Astrocyte (in vitro differentiated cells and primary cell): ENCODE measurements around the gene UGT1A10. TPM values are rescaled to one million over a fixed set of nuclear protein-coding genes. Genes with fewer than 3 reads are reported as not detected.

Source experiments
- DNase-seq: peaks from one replicate; pipeline ENCODE4 v3.0.0-alpha.2; 2010; ENCODE audit warnings: low read depth
- FAIRE-seq: peaks from 2 replicates; lab custom pipeline; 2011; peaks lifted over from hg19 to GRCh38; lab: Jason Lieb, UNC
- H2AFZ ChIP-seq: 2 replicates; pipeline ENCODE4 v1.6.0; 2012; ENCODE audit warnings: low read depth, low read length, inconsistent platforms
- H3K27ac ChIP-seq: 2 replicates; pipeline ENCODE4 v1.5.1; 2011; ENCODE audit warnings: low read depth, low read length, inconsistent platforms
- H3K27me3 ChIP-seq: 2 replicates; pipeline ENCODE4 v1.6.0; 2011; ENCODE audit warnings: low read length, inconsistent platforms; ENCODE audit not compliant: insufficient read depth
- H3K36me3 ChIP-seq: 2 replicates; pipeline ENCODE4 v1.5.1; 2011; ENCODE audit warnings: low read length, inconsistent platforms; ENCODE audit not compliant: insufficient read depth
- H3K4me1 ChIP-seq: 2 replicates; pipeline ENCODE4 v1.5.1; 2011; ENCODE audit warnings: low read length, inconsistent platforms; ENCODE audit not compliant: insufficient read depth
- H3K4me2 ChIP-seq: 2 replicates; pipeline ENCODE4 v1.6.0; 2012; ENCODE audit warnings: low read length, inconsistent platforms
- H3K4me3 ChIP-seq: 2 replicates; pipeline ENCODE4 v1.5.1; 2011; ENCODE audit warnings: low read depth, mild to moderate bottlenecking, low read length, inconsistent platforms; ENCODE audit not compliant: insufficient read depth
- H3K79me2 ChIP-seq: 2 replicates; pipeline ENCODE4 v1.6.0; 2012; ENCODE audit warnings: mild to moderate bottlenecking, low read length, inconsistent platforms; ENCODE audit not compliant: insufficient read depth
- H3K9ac ChIP-seq: 2 replicates; pipeline ENCODE4 v1.6.0; 2012; ENCODE audit warnings: mild to moderate bottlenecking, low read length, inconsistent platforms
- H3K9me3 ChIP-seq: 2 replicates; pipeline ENCODE4 v1.5.1; 2012; ENCODE audit warnings: low read depth, mild to moderate bottlenecking, low read length, inconsistent platforms; ENCODE audit not compliant: insufficient read depth
- H4K20me1 ChIP-seq: 2 replicates; pipeline ENCODE4 v1.6.0; 2012; ENCODE audit warnings: low read length, inconsistent platforms; ENCODE audit not compliant: insufficient read depth
- H3K27ac Mint-ChIP-seq: one replicate; pipeline ENCODE4 v1.8.0; 2021; ENCODE audit warnings: mild to moderate bottlenecking, mixed read lengths; ENCODE audit not compliant: unreplicated experiment
- H3K27me3 Mint-ChIP-seq: one replicate; pipeline ENCODE4 v1.8.0; 2021; ENCODE audit warnings: low read depth, mixed read lengths; ENCODE audit not compliant: unreplicated experiment
- H3K36me3 Mint-ChIP-seq: one replicate; pipeline ENCODE4 v1.8.0; 2021; ENCODE audit warnings: low read depth, mixed read lengths; ENCODE audit not compliant: unreplicated experiment
- H3K4me1 Mint-ChIP-seq: one replicate; pipeline ENCODE4 v1.8.0; 2021; ENCODE audit warnings: low read depth, mixed read lengths; ENCODE audit not compliant: unreplicated experiment
- H3K4me3 Mint-ChIP-seq: one replicate; pipeline ENCODE4 v1.8.0; 2021; ENCODE audit warnings: mild to moderate bottlenecking, moderate library complexity, mixed read lengths; ENCODE audit not compliant: unreplicated experiment
- H3K9me3 Mint-ChIP-seq: one replicate; pipeline ENCODE4 v1.8.0; 2021; ENCODE audit warnings: mild to moderate bottlenecking, mixed read lengths; ENCODE audit not compliant: unreplicated experiment
- CTCF ChIP-seq: IDR thresholded peaks from 2 replicates; pipeline ENCODE4 v1.5.1; 2011; ENCODE audit warnings: low read depth, mild to moderate bottlenecking, inconsistent platforms, low read length, moderate library complexity; ENCODE audit not compliant: insufficient read depth
- EZH2 ChIP-seq: IDR thresholded peaks from 2 replicates; pipeline ENCODE4 v1.6.1; 2012; ENCODE audit warnings: mild to moderate bottlenecking, low read length, inconsistent platforms; ENCODE audit not compliant: insufficient read depth
- total RNA-seq: library from RNA; stranded (reverse); gene quantifications from 2 replicates; pipeline ENCODE4 v1.2.1, GENCODE V29; 2021

Gene UGT1A10
- total RNA-seq, 1 donor from 2014 or later = not detected

- Histone ChIP-seq H3K4me1 (no peaks in the 10 kb centered on the region), H3K27me3 (peaks cover 2% of the 10 kb centered on the region), H3K36me3 (no peaks in the 10 kb centered on the region), H3K9me3 (no peaks in the 10 kb centered on the region), H3K79me2 (no peaks in the 10 kb centered on the region), H3K27ac (no peak overlapping the region), H4K20me1 (no peaks in the 10 kb centered on the region), H3K9ac (no peak overlapping the region), H3K4me3 (no peak overlapping the region), H3K4me2 (no peak overlapping the region), H2AFZ (no peak overlapping the region)
- no peak overlapping the region for H3K27ac Mint-ChIP-seq
- no peaks in the 10 kb centered on the region for H3K4me1 Mint-ChIP-seq
- DNase-seq (no peak), FAIRE-seq (no peak)
- H3K4me3 Mint-ChIP-seq = no peak overlapping the region
- peaks cover 11% of the 10 kb centered on the region for H3K27me3 Mint-ChIP-seq
- peaks cover 9% of the 10 kb centered on the region for H3K9me3 Mint-ChIP-seq
- TF ChIP-seq CTCF (no peak), EZH2 (no peak)
- no peaks in the 10 kb centered on the region for H3K36me3 Mint-ChIP-seq
Measured at GRCh38 chr2:233658610-233659009, 22.4 kb downstream of the UGT1A10 start.

- Histone ChIP-seq H3K4me1 (no peaks in the 10 kb centered on the region), H3K4me2 (no peak overlapping the region), H3K36me3 (no peaks in the 10 kb centered on the region), H3K9me3 (no peaks in the 10 kb centered on the region), H3K4me3 (no peak overlapping the region), H3K27me3 (peaks cover 2% of the 10 kb centered on the region), H4K20me1 (no peaks in the 10 kb centered on the region), H3K9ac (no peak overlapping the region), H2AFZ (no peak overlapping the region), H3K79me2 (no peaks in the 10 kb centered on the region), H3K27ac (no peak overlapping the region)
- Mint-ChIP-seq H3K36me3 (no peaks in the 10 kb centered on the region), H3K27ac (no peak overlapping the region), H3K4me1 (no peaks in the 10 kb centered on the region), H3K4me3 (no peak overlapping the region), H3K9me3 (peaks cover 9% of the 10 kb centered on the region), H3K27me3 (peaks cover 6% of the 10 kb centered on the region)
- DNase-seq = no peak
- TF ChIP-seq EZH2 (no peak), CTCF (no peak)
- FAIRE-seq = no peak
Measured at GRCh38 chr2:233663911-233664310, 27.7 kb downstream of the UGT1A10 start.

- H3K27ac ChIP-seq = no peak overlapping the region
- H3K36me3 ChIP-seq = no peaks in the 10 kb centered on the region
- H3K27me3 ChIP-seq = no peaks in the 10 kb centered on the region
- Mint-ChIP-seq H3K9me3 (peaks cover 2% of the 10 kb centered on the region), H3K27me3 (peaks cover 15% of the 10 kb centered on the region), H3K36me3 (peaks cover 2% of the 10 kb centered on the region), H3K4me3 (no peak overlapping the region), H3K27ac (no peak overlapping the region), H3K4me1 (no peaks in the 10 kb centered on the region)
- no peak overlapping the region for H3K4me3 ChIP-seq
- no peak overlapping the region for H2AFZ ChIP-seq
- no peaks in the 10 kb centered on the region for H3K9me3 ChIP-seq
- H4K20me1 ChIP-seq = no peaks in the 10 kb centered on the region
- no peak for TF ChIP-seq CTCF
- no peak for DNase-seq
- no peaks in the 10 kb centered on the region for H3K79me2 ChIP-seq
- FAIRE-seq = no peak
- no peak overlapping the region for H3K9ac ChIP-seq
- H3K4me1 ChIP-seq = no peaks in the 10 kb centered on the region
- H3K4me2 ChIP-seq = no peak overlapping the region
Measured at GRCh38 chr2:233668605-233669260, 32.5 kb downstream of the UGT1A10 start.
